ENCODE results near the gene PINLYP.

- no peak for TF ChIP-seq CBX8 (IDR thresholded peaks at IDR 0.05)
- no peak for TF ChIP-seq POLR2A (IDR thresholded peaks at IDR 0.05; ENCODE audit: low read length)
- no peak for TF ChIP-seq CTCF (IDR thresholded peaks at IDR 0.05)
- TF ChIP-seq E2F6 (IDR thresholded peaks at IDR 0.05; ENCODE audit: borderline replicate concordance, low read depth): no peak
- TF ChIP-seq RCOR1 (IDR thresholded peaks at IDR 0.05; ENCODE audit: low read depth, low read length): no peak
Measured at GRCh38 chr19:43624933-43625332, 49.3 kb downstream of the PINLYP start.

All from A549 (cell line).